Urinary bladder (tissue), 4 donors: Measurements from ENCODE around the gene EVA1B. TPM values are rescaled to one million over a fixed set of nuclear protein-coding genes. Genes with fewer than 3 reads are reported as not detected.

Experiments
- DNase-seq: peaks from one replicate; pipeline ENCODE4 v3.0.0-alpha.2; 2015; ENCODE audit errors: extremely low spot score
- H3K27ac ChIP-seq: one replicate; pipeline ENCODE4 v1.5.1; 2013; ENCODE audit warnings: low read depth, mild to moderate bottlenecking, moderate library complexity
- H3K36me3 ChIP-seq: one replicate; pipeline ENCODE4 v1.6.1; 2013; ENCODE audit warnings: mild to moderate bottlenecking, moderate library complexity; ENCODE audit not compliant: insufficient read depth
- H3K4me1 ChIP-seq: one replicate; pipeline ENCODE4 v1.6.1; 2013; ENCODE audit warnings: mild to moderate bottlenecking, moderate library complexity; ENCODE audit not compliant: insufficient read depth
- H3K4me3 ChIP-seq: one replicate; pipeline ENCODE4 v1.5.1; 2013; ENCODE audit warnings: low read depth, low read length
- WGBS: extraction: QIAGEN DNeasy Blood & Tissue Kit; methylation state at CpG from one replicate; pipeline ENCODE4 v1.1.7; 2013; 5-methylcytosine and 5-hydroxymethylcytosine counted together
- polyA plus RNA-seq: library from polyadenylated mRNA; stranded (reverse); fragments of 200-250 nt; gene quantifications from one replicate; pipeline ENCODE4 v1.2.3, GENCODE V29; 2013
- total RNA-seq: library from RNA; depleted of rRNA; stranded (reverse); fragments of >200 nt; gene quantifications from one replicate; pipeline ENCODE4 v1.2.3, GENCODE V29; 2014
- donor health status: healthy with polysubstance abuse.
- donor health status: healthy.

Gene EVA1B, protein sequence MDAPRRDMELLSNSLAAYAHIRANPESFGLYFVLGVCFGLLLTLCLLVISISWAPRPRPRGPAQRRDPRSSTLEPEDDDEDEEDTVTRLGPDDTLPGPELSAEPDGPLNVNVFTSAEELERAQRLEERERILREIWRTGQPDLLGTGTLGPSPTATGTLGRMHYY
- total RNA-seq (27.7 TPM), polyA plus RNA-seq (74.7 TPM)

- H3K4me1 ChIP-seq, result no peaks in the 10 kb centered on the region
- H3K27ac ChIP-seq, result peak within 1 kb of the TSS; percentile 68
- no peaks in the 10 kb centered on the region for H3K36me3 ChIP-seq
- DNase-seq, result peak; percentile 45
- 4% methylated on average over 32 of the region's 36 CpGs for WGBS
- H3K4me3 ChIP-seq, result peak within 1 kb of the TSS; percentile 76
These were observed at the start of gene EVA1B for GRCh38 chr1:36323636-36324352. Gene EVA1B (minus strand): TSS chr1:36323645. CDS start chr1:36323037, 608 bp downstream.

DNA sequence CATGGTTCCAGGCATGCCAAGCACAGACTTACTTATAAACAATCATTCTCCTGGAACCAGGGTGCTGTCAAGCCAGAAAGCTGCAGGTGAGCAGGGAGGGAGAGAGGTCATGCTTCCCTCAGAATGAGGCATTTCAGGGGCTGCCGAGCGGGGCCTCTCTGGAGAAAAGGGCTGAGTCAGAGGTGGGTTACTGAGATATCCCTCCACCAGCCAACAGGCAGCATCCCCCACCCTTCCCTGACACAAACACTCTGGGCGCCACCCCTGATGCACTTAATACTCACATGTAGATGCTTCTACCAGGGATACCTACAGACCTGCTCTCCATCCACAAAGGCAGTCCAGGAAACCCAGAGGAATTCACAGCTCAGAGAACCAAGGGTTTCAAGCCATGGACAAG lies 49.2 kb upstream of the EVA1B start:
- no peaks in the 10 kb centered on the region for H3K36me3 ChIP-seq
- no peak overlapping the region for H3K4me3 ChIP-seq
- H3K27ac ChIP-seq, result no peak overlapping the region
- WGBS, result 80% methylated on average over 3 of the region's 3 CpGs
- H3K4me1 ChIP-seq, result no peaks in the 10 kb centered on the region
- no peak for DNase-seq

DNA sequence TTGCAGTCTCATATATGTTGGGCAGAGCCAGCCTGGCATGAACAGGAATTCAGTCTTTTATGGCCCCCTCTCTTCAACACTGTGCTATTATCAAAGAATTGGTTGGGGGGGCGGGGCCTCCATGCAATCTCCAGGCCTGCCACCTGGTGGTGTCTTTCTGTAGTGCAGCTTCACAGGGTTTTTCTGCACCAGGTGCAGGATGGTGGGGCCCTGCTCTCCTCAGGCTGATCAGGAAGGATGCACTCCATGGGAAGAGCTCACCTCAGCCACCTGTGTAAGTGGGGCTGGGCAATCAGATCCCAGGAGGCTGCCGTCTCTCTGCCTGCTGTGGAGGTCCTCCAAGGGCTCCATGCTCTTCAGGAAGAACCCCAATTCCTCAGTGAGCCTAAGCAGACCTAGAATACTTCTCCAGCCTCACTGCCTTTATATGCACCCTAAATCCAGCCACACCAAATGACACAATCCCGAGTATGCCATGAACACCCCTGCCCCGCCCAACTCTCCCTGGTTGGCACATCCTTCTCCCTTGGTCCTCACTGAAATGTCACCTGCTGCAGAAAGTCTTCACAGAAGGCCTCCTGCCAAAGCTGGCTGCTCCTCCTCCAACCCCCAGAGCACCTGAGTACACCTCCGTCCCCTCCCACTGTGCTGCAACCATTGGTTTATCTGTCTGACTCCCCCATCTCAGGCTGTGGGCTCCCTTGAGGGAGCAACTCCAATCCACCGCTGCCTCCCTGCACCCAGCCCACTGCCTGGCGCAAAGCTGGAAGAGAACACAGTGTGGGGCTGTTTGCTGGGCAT lies 45.8 kb upstream of the EVA1B start:
- 57% methylated on average over 7 of the region's 7 CpGs for WGBS
- Histone ChIP-seq H3K27ac (no peak overlapping the region), H3K4me1 (no peaks in the 10 kb centered on the region), H3K36me3 (no peaks in the 10 kb centered on the region), H3K4me3 (no peak overlapping the region)
- DNase-seq, result no peak

- Histone ChIP-seq H3K36me3 (no peaks in the 10 kb centered on the region), H3K4me3 (no peak overlapping the region), H3K27ac (no peak overlapping the region), H3K4me1 (no peaks in the 10 kb centered on the region)
- 83% methylated on average over 4 of the region's 4 CpGs for WGBS
- no peak for DNase-seq
These were observed 44.4 kb upstream of the EVA1B start for GRCh38 chr1:36367798-36368197.

DNA sequence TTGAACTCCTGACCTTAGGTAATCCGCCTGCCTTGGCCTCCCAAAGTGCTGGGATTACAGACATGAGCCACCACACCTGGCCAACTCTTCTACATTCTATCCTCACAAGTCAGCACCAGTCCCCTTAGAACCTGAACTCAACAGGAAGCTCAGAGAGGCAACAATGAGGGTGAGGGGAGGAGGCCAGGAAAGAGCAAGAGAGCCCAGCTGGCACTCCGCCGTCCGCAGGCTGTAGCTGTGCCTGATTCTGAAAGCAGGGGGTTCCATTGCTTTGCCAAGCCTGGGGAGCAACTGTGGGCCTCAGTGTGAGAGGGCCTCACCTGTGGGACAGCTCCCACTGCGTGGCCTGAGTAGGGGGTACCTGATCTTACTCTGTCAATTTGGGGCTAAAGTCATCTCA lies 43.6 kb upstream of the EVA1B start:
- no peak overlapping the region for H3K27ac ChIP-seq

DNA sequence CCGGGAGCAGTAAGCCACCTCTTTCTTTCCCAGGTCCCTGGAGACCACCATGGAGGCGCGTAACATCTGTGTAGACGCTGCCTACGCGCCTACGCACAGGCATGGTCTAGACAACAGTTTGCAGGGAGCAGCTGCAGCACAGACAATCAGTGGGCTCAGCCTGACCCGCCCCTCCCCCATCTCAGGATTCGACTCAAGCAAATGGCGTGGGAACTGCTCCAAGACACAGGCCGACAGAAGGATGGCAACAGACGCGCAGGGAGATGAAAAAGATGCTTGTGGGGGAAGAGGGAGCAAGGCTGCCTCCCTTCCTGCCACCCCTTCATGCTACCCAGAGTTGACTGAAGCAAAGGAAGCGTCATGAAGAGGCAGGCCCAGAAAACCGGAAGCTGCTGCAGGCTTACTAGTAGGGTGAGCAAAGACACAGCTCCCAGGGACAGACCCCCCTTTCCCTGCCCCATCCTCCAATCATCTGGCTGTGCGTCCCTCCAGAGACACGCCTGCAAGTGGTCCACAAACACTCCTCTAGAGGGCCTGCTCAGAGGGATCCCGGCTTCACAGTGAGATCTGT lies 42.7 kb upstream of the EVA1B start:
- Histone ChIP-seq H3K4me3 (no peak overlapping the region), H3K36me3 (no peaks in the 10 kb centered on the region), H3K4me1 (no peaks in the 10 kb centered on the region), H3K27ac (peak overlapping the region; percentile 14)
- DNase-seq, result no peak
- WGBS, result 33% methylated on average over 18 of the region's 18 CpGs

More for the DNA sequence above, 43.6 kb upstream of the EVA1B start:
- H3K36me3 ChIP-seq, result no peaks in the 10 kb centered on the region
- no peak overlapping the region for H3K4me3 ChIP-seq
- DNase-seq, result no peak
- H3K4me1 ChIP-seq, result no peaks in the 10 kb centered on the region
- 84% methylated on average over 5 of the region's 5 CpGs for WGBS

DNA sequence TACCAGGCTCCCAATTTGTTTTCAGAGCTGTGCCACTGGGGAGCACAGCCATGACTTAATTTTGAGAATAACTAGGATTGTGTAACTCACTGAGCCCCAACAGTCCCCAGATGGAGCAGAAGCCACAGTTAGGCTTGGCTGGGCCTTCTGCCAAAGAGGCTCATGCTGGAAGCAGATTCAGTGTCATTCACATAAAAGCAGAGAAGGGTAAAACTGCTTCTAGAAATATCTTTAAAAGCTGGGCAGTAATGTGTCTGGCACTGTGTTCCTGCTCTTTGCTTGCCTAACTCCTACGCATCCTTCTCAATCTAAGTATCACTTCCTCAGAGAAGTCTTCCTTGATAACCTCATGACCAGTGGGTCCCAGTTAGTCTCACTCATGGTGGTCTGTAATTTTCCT lies 41.9 kb upstream of the EVA1B start:
- DNase-seq, result no peak
- Histone ChIP-seq H3K27ac (no peak overlapping the region), H3K4me1 (no peaks in the 10 kb centered on the region), H3K36me3 (no peaks in the 10 kb centered on the region), H3K4me3 (no peak overlapping the region)
- 45% methylated on average over 1 of the region's 1 CpG for WGBS

GRCh38 chr1:36359911-36360550 lies 36.6 kb upstream of the EVA1B start:
- DNase-seq, result no peak
- H3K36me3 ChIP-seq, result no peaks in the 10 kb centered on the region
- no peak overlapping the region for H3K27ac ChIP-seq
- H3K4me1 ChIP-seq, result no peaks in the 10 kb centered on the region
- WGBS, result 78% methylated on average over 6 of the region's 6 CpGs
- no peak overlapping the region for H3K4me3 ChIP-seq

GRCh38 chr1:36359383-36359782 lies 35.9 kb upstream of the EVA1B start:
- no peak for DNase-seq
- Histone ChIP-seq H3K27ac (no peak overlapping the region), H3K4me1 (no peaks in the 10 kb centered on the region), H3K4me3 (no peak overlapping the region), H3K36me3 (no peaks in the 10 kb centered on the region)
- WGBS, result 95% methylated on average over 5 of the region's 5 CpGs

- no peak overlapping the region for H3K27ac ChIP-seq
- no peak for DNase-seq
- no peaks in the 10 kb centered on the region for H3K36me3 ChIP-seq
- H3K4me3 ChIP-seq, result no peak overlapping the region
- WGBS, result 92% methylated on average over 13 of the region's 13 CpGs
- no peaks in the 10 kb centered on the region for H3K4me1 ChIP-seq
These were observed 35.2 kb upstream of the EVA1B start for GRCh38 chr1:36358514-36359084.

DNA sequence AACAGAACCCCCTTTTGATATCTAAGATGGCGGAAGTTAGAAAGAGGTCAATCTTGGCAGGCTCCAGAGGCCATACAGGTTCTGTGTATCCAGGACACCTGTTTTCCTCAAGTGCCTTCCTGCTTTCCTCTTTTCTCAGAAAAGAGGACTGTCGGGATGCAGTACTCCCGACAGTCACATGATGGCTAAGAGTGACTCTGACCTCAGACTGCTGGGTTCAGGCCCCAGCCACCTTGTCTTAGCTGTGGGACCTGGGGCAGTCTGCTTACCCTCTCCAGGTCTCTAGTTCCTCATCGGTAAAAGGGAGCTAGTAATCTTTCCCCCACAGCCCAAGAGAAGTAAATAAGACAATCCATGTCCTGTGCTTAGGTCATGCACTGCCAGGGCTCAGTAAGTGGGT lies 32.4 kb upstream of the EVA1B start:
- no peaks in the 10 kb centered on the region for H3K4me1 ChIP-seq
- WGBS, result 83% methylated on average over 4 of the region's 4 CpGs
- no peaks in the 10 kb centered on the region for H3K36me3 ChIP-seq

GRCh38 chr1:36354486-36354885 lies 31.0 kb upstream of the EVA1B start:
- 94% methylated on average over 11 of the region's 11 CpGs for WGBS
- Histone ChIP-seq H3K4me3 (no peak overlapping the region), H3K4me1 (no peaks in the 10 kb centered on the region), H3K36me3 (no peaks in the 10 kb centered on the region), H3K27ac (no peak overlapping the region)
- no peak for DNase-seq

More for the DNA sequence above, 32.4 kb upstream of the EVA1B start:
- Histone ChIP-seq H3K27ac (no peak overlapping the region), H3K4me3 (no peak overlapping the region)
- DNase-seq, result no peak
